KMS-11 (cell line): ENCODE data around the gene SNW1.

ENCODE experiments used
- H2AFZ ChIP-seq: fragments of 200-600 bp; sonication (generic); 2 replicates; pipeline ENCODE4 v1.6.1; 2016; ENCODE audit warnings: antibody characterized with exemption, mixed run types, low read depth
- H3K27ac ChIP-seq: fragments of 200-600 bp; sonication (generic); 2 replicates; pipeline ENCODE4 v1.6.1; 2016; ENCODE audit warnings: mild to moderate bottlenecking, mixed run types
- H3K27me3 ChIP-seq: fragments of 200-600 bp; sonication (generic); 2 replicates; pipeline ENCODE4 v1.6.1; 2017; ENCODE audit warnings: mild to moderate bottlenecking, low read depth, mixed run types, moderate library complexity; ENCODE audit not compliant: insufficient read depth
- H3K36me3 ChIP-seq: fragments of 200-600 bp; sonication (generic); 2 replicates; pipeline ENCODE4 v1.6.1; 2017; ENCODE audit warnings: mild to moderate bottlenecking, mixed run types; ENCODE audit not compliant: insufficient read depth
- H3K4me1 ChIP-seq: fragments of 200-600 bp; sonication (generic); 2 replicates; pipeline ENCODE4 v1.6.1; 2016; ENCODE audit warnings: mild to moderate bottlenecking, low read depth, mixed run types; ENCODE audit not compliant: poor library complexity, severe bottlenecking
- H3K4me2 ChIP-seq: fragments of 200-600 bp; sonication (generic); 2 replicates; pipeline ENCODE4 v1.7.0; 2016; ENCODE audit warnings: mild to moderate bottlenecking, mixed run types
- H3K4me3 ChIP-seq: fragments of 200-600 bp; sonication (generic); IDR thresholded peaks from 2 replicates; pipeline ENCODE4 v1.6.1; 2017; ENCODE audit warnings: low read depth, low read length, mixed read lengths; ENCODE audit not compliant: insufficient read depth
- H3K79me2 ChIP-seq: fragments of 200-600 bp; sonication (generic); 2 replicates; pipeline ENCODE4 v1.6.1; 2016; ENCODE audit warnings: low read depth, mixed run types; ENCODE audit not compliant: insufficient read depth
- H3K9ac ChIP-seq: fragments of 200-600 bp; sonication (generic); 2 replicates; pipeline ENCODE4 v1.6.1; 2016; ENCODE audit warnings: mild to moderate bottlenecking, mixed run types
- H4K20me1 ChIP-seq: fragments of 200-600 bp; sonication (generic); 2 replicates; pipeline ENCODE4 v1.6.1; 2016; ENCODE audit warnings: mild to moderate bottlenecking, mixed run types; ENCODE audit not compliant: insufficient read depth
- CTCF ChIP-seq: fragments of 200-600 bp; sonication (generic); conservative IDR thresholded peaks from 2 replicates; pipeline ENCODE4 v1.6.1; 2017; ENCODE audit warnings: low read depth, mild to moderate bottlenecking, antibody characterized with exemption, low read length, moderate library complexity, mixed read lengths

The SNW1 gene

GRCh38 chr14:77730976-77731497 is 29.9 kb downstream of the SNW1 start:
- no peaks in the 10 kb centered on the region for H3K36me3 ChIP-seq

GRCh38 chr14:77722301-77722700 is 38.7 kb downstream of the SNW1 start:
- Histone ChIP-seq H3K27ac (no peak overlapping the region), H3K36me3 (no peaks in the 10 kb centered on the region), H3K27me3 (no peaks in the 10 kb centered on the region), H3K4me1 (no peaks in the 10 kb centered on the region), H4K20me1 (no peaks in the 10 kb centered on the region), H3K4me3 (no peak overlapping the region), H3K4me2 (no peak overlapping the region), H2AFZ (no peak overlapping the region), H3K9ac (no peak overlapping the region), H3K79me2 (no peaks in the 10 kb centered on the region)
- no peak for TF ChIP-seq CTCF

More at GRCh38 chr14:77730976-77731497, 29.9 kb downstream of the SNW1 start:
- Histone ChIP-seq H3K27me3 (no peaks in the 10 kb centered on the region), H3K4me3 (no peak overlapping the region), H2AFZ (no peak overlapping the region), H3K9ac (no peak overlapping the region), H3K27ac (no peak overlapping the region), H3K4me1 (no peaks in the 10 kb centered on the region), H3K4me2 (no peak overlapping the region), H3K79me2 (no peaks in the 10 kb centered on the region), H4K20me1 (no peaks in the 10 kb centered on the region)
- TF ChIP-seq CTCF = no peak

- Histone ChIP-seq H3K4me2 (no peak overlapping the region), H3K4me3 (no peak overlapping the region), H2AFZ (no peak overlapping the region), H3K27ac (no peak overlapping the region), H3K27me3 (no peaks in the 10 kb centered on the region), H3K9ac (no peak overlapping the region), H3K79me2 (no peaks in the 10 kb centered on the region), H4K20me1 (no peaks in the 10 kb centered on the region), H3K4me1 (no peaks in the 10 kb centered on the region), H3K36me3 (no peaks in the 10 kb centered on the region)
- no peak for TF ChIP-seq CTCF
These were observed 39.5 kb downstream of the SNW1 start for GRCh38 chr14:77721437-77721836.

- Histone ChIP-seq H3K27ac (no peak overlapping the region), H3K4me1 (no peaks in the 10 kb centered on the region), H3K79me2 (peaks cover 6% of the 10 kb centered on the region; the same call in 1 of the 2 replicates), H3K4me2 (no peak overlapping the region), H3K27me3 (no peaks in the 10 kb centered on the region), H3K9ac (no peak overlapping the region), H3K4me3 (no peak overlapping the region), H3K36me3 (no peaks in the 10 kb centered on the region), H2AFZ (no peak overlapping the region), H4K20me1 (no peaks in the 10 kb centered on the region)
- no peak for TF ChIP-seq CTCF
These were observed 43.2 kb downstream of the SNW1 start for GRCh38 chr14:77717608-77718305.
